Neural progenitor cell (in vitro differentiated cells): ENCODE data around the gene GMDS. TPM values are rescaled to one million over a fixed set of nuclear protein-coding genes. Genes with fewer than 3 reads are reported as not detected.

Experiments used
- DNase-seq: peaks from one replicate; pipeline ENCODE4 v3.0.0-alpha.2; 2016; ENCODE audit warnings: low spot score
- H2AFZ ChIP-seq: fragments of 200-600 bp; sonication (generic); replicated peaks from 2 replicates; pipeline ENCODE4 v1.6.1; 2016; ENCODE audit warnings: antibody characterized with exemption
- H3F3A ChIP-seq: fragments of 200-600 bp; sonication (generic); 2 replicates; pipeline ENCODE4 v1.6.1; 2016; ENCODE audit warnings: antibody characterized with exemption, low read depth
- H3K27ac ChIP-seq: fragments of 200-600 bp; sonication (generic); 2 replicates; pipeline ENCODE4 v1.5.1; 2016; ENCODE audit warnings: mild to moderate bottlenecking
- H3K27me3 ChIP-seq: fragments of 200-600 bp; sonication (generic); 2 replicates; pipeline ENCODE4 v1.6.1; 2016; ENCODE audit warnings: mild to moderate bottlenecking, moderate library complexity
- H3K36me3 ChIP-seq: fragments of 200-600 bp; sonication (generic); 2 replicates; pipeline ENCODE4 v1.5.1; 2016
- H3K4me1 ChIP-seq: fragments of 200-600 bp; sonication (generic); 2 replicates; pipeline ENCODE4 v1.6.1; 2016; ENCODE audit warnings: mixed run types
- H3K4me2 ChIP-seq: fragments of 200-600 bp; sonication (generic); 2 replicates; pipeline ENCODE4 v1.6.1; 2016
- H3K4me3 ChIP-seq: fragments of 200-600 bp; sonication (generic); 2 replicates; pipeline ENCODE4 v1.5.1; 2016
- H3K79me2 ChIP-seq: fragments of 200-600 bp; sonication (generic); 2 replicates; pipeline ENCODE4 v1.6.1; 2016; ENCODE audit warnings: low read depth
- H3K9ac ChIP-seq: fragments of 200-600 bp; sonication (generic); 2 replicates; pipeline ENCODE4 v1.6.1; 2016
- H3K9me3 ChIP-seq: fragments of 200-600 bp; sonication (generic); 2 replicates; pipeline ENCODE4 v1.5.1; 2016; ENCODE audit warnings: low read depth
- H4K20me1 ChIP-seq: fragments of 200-600 bp; sonication (generic); 2 replicates; pipeline ENCODE4 v1.6.1; 2016; ENCODE audit warnings: low read depth
- H3K27ac Mint-ChIP-seq: 3 replicates; pipeline ENCODE4 v1.8.0; 2021; ENCODE audit warnings: mixed read lengths
- H3K27me3 Mint-ChIP-seq: 2 replicates; pipeline ENCODE4 v1.8.0; 2022; ENCODE audit warnings: low read depth, mild to moderate bottlenecking, inconsistent platforms, moderate library complexity, mixed read lengths; ENCODE audit not compliant: insufficient read depth
- H3K36me3 Mint-ChIP-seq: 3 replicates; pipeline ENCODE4 v1.8.0; 2021; ENCODE audit warnings: mixed read lengths
- H3K4me1 Mint-ChIP-seq: 3 replicates; pipeline ENCODE4 v1.8.0; 2021; ENCODE audit warnings: mixed read lengths
- H3K4me3 Mint-ChIP-seq: 3 replicates; pipeline ENCODE4 v1.8.0; 2021; ENCODE audit warnings: mild to moderate bottlenecking, moderate library complexity, mixed read lengths
- H3K9me3 Mint-ChIP-seq: 3 replicates; pipeline ENCODE4 v1.8.0; 2020; ENCODE audit warnings: mixed read lengths
- CTCF ChIP-seq: fragments of 200-600 bp; sonication (generic); IDR thresholded peaks from 2 replicates; pipeline ENCODE4 v1.5.1; 2017; ENCODE audit warnings: antibody characterized with exemption, mild to moderate bottlenecking
- EZH2 ChIP-seq: fragments of 200-600 bp; sonication (generic); IDR thresholded peaks from 2 replicates; pipeline ENCODE4 v1.6.1; 2017; ENCODE audit warnings: antibody characterized with exemption, mild to moderate bottlenecking, moderate library complexity
- EZH2phosphoT487 ChIP-seq: fragments of 200-600 bp; sonication (generic); IDR thresholded peaks from 2 replicates; pipeline ENCODE4 v1.6.1; 2017; ENCODE audit warnings: antibody characterized with exemption
- total RNA-seq: library from RNA; depleted of rRNA; stranded (reverse); fragments of >200 nt; gene quantifications from 2 replicates; pipeline ENCODE4 v1.2.3, GENCODE V29; 2015; ENCODE audit warnings: low replicate concordance

The GMDS gene
- total RNA-seq, 1 donor from 2014 or later, result 22.6 TPM

DNA sequence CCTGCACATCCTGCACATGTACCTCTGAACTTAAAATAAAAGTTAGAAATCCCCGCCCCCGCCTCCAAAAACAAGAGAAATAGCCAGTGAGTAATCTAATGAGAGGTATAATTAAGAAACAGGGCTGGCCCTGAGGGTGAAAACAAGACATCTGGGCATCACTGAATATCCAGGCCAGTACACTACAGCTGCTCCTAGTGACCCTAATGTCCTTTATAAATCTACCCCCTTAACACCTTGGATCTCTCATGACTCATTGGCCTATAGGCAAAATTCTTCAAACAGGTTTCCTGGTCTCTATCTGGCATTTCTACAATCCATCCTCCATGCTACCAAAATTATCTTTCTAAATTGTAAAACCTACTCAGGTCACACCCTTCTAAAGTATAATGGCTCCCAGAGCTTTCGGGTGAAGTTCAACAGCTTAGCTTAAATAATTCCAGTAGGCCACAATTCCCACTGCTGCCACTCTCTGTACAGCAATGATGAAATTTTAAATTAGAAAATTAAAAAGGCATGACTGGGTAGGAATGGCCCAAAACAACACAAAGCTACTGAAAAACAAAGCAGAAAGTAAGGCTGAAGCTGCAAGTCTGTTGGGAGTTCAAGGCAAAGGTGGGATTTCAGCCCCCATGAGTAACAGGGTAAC lies 260.9 kb downstream of the GMDS start:
- no peak overlapping the region for H3K4me3 Mint-ChIP-seq
- Histone ChIP-seq H3K9ac (no peak overlapping the region), H3K27me3 (no peaks in the 10 kb centered on the region), H3K4me3 (no peak overlapping the region), H3F3A (no peaks in the 10 kb centered on the region), H3K27ac (no peak overlapping the region), H4K20me1 (no peaks in the 10 kb centered on the region), H3K4me1 (no peaks in the 10 kb centered on the region), H3K36me3 (no peaks in the 10 kb centered on the region), H3K79me2 (no peaks in the 10 kb centered on the region), H2AFZ (no peak overlapping the region), H3K4me2 (no peak overlapping the region), H3K9me3 (peaks cover 3% of the 10 kb centered on the region)
- peaks cover 30% of the 10 kb centered on the region for H3K9me3 Mint-ChIP-seq
- DNase-seq, result no peak
- TF ChIP-seq EZH2phosphoT487 (no peak), EZH2 (no peak)
- H3K27ac Mint-ChIP-seq, result no peak overlapping the region
- H3K36me3 Mint-ChIP-seq, result no peaks in the 10 kb centered on the region
- H3K27me3 Mint-ChIP-seq, result no peaks in the 10 kb centered on the region
- peaks cover 7% of the 10 kb centered on the region for H3K4me1 Mint-ChIP-seq

GRCh38 chr6:1983850-1984249 lies 261.6 kb downstream of the GMDS start:
- DNase-seq, result no peak
- H3K79me2 ChIP-seq, result no peaks in the 10 kb centered on the region
- H3K27me3 Mint-ChIP-seq, result no peaks in the 10 kb centered on the region
- TF ChIP-seq EZH2phosphoT487 (no peak), EZH2 (no peak), CTCF (no peak)
- no peaks in the 10 kb centered on the region for H3K27me3 ChIP-seq
- no peaks in the 10 kb centered on the region for H3K36me3 ChIP-seq
- peaks cover 2% of the 10 kb centered on the region for H3K4me1 Mint-ChIP-seq
- peaks cover 33% of the 10 kb centered on the region for H3K9me3 Mint-ChIP-seq
- no peak overlapping the region for H2AFZ ChIP-seq
- H3K4me2 ChIP-seq, result no peak overlapping the region
- no peak overlapping the region for H3K27ac ChIP-seq
- H3K4me1 ChIP-seq, result no peaks in the 10 kb centered on the region
- H3K4me3 ChIP-seq, result no peak overlapping the region
- no peaks in the 10 kb centered on the region for H3F3A ChIP-seq
- no peaks in the 10 kb centered on the region for H4K20me1 ChIP-seq
- no peak overlapping the region for H3K9ac ChIP-seq
- no peak overlapping the region for H3K4me3 Mint-ChIP-seq
- no peak overlapping the region for H3K27ac Mint-ChIP-seq
- H3K9me3 ChIP-seq, result peaks cover 3% of the 10 kb centered on the region
- H3K36me3 Mint-ChIP-seq, result no peaks in the 10 kb centered on the region

- no peak overlapping the region for H3K27ac ChIP-seq
- no peaks in the 10 kb centered on the region for H3K36me3 Mint-ChIP-seq
These were observed 272.4 kb downstream of the GMDS start for GRCh38 chr6:1972962-1973361.

More at GRCh38 chr6:1972962-1973361, 272.4 kb downstream of the GMDS start:
- H3K36me3 ChIP-seq, result no peaks in the 10 kb centered on the region
- H3K4me1 ChIP-seq, result no peaks in the 10 kb centered on the region
- no peaks in the 10 kb centered on the region for H4K20me1 ChIP-seq
- Mint-ChIP-seq H3K27me3 (no peaks in the 10 kb centered on the region), H3K9me3 (no peaks in the 10 kb centered on the region), H3K4me1 (no peaks in the 10 kb centered on the region), H3K4me3 (no peak overlapping the region), H3K27ac (no peak overlapping the region)
- no peak for DNase-seq
- no peak overlapping the region for H3K4me2 ChIP-seq
- no peaks in the 10 kb centered on the region for H3K27me3 ChIP-seq
- no peaks in the 10 kb centered on the region for H3F3A ChIP-seq
- H3K9me3 ChIP-seq, result no peaks in the 10 kb centered on the region
- no peaks in the 10 kb centered on the region for H3K79me2 ChIP-seq
- no peak overlapping the region for H3K9ac ChIP-seq
- no peak overlapping the region for H3K4me3 ChIP-seq
- H2AFZ ChIP-seq, result no peak overlapping the region
- TF ChIP-seq EZH2, result no peak
- no peak for TF ChIP-seq CTCF
- no peak for TF ChIP-seq EZH2phosphoT487
